GM12873 (cell line): ENCODE data around the gene ASCC3.

Experiments
- TF ChIP-seq, protein P1 (sequence below): IDR thresholded peaks from 2 replicates; pipeline ENCODE4 v1.5.1; 2012; ENCODE audit warnings: low read depth, mild to moderate bottlenecking, moderate library complexity, low read length, control low read depth; ENCODE audit not compliant: insufficient read depth; ENCODE audit errors: missing control alignments

The ASCC3 gene

DNA sequence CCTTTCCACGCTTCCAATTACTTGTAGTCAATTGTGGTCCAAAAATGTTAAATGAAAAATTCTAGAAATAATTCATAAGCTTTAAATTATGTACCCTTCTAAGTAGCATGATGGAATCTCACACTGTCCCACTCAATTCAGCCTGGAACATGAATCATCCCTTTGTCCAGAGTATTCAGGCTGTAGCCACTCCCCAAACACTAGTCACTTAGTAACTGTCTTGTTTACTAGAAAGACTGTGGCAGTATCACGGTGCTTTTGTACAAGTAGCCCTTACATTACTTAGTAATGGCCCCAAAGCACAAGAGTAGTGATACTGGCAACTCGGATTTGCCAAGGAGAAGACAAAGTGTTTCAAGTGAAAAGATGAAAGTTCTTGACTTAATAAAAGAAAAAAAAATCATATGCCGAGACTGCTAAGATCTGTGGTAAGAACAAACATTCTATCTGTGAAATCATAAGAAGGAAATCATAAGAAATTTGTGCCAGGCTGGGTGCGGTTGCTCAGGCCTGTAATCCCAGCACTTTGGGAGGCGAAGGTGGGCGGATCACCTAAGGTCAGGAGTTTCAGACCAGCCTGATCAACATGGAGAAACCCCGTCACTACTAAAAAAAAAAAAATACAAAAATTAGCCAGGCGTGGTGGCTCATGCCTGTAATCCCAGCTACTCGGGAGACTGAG is 247.9 kb downstream of the ASCC3 start:
- TF ChIP-seq, protein P1, sequence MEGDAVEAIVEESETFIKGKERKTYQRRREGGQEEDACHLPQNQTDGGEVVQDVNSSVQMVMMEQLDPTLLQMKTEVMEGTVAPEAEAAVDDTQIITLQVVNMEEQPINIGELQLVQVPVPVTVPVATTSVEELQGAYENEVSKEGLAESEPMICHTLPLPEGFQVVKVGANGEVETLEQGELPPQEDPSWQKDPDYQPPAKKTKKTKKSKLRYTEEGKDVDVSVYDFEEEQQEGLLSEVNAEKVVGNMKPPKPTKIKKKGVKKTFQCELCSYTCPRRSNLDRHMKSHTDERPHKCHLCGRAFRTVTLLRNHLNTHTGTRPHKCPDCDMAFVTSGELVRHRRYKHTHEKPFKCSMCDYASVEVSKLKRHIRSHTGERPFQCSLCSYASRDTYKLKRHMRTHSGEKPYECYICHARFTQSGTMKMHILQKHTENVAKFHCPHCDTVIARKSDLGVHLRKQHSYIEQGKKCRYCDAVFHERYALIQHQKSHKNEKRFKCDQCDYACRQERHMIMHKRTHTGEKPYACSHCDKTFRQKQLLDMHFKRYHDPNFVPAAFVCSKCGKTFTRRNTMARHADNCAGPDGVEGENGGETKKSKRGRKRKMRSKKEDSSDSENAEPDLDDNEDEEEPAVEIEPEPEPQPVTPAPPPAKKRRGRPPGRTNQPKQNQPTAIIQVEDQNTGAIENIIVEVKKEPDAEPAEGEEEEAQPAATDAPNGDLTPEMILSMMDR = no peak

DNA sequence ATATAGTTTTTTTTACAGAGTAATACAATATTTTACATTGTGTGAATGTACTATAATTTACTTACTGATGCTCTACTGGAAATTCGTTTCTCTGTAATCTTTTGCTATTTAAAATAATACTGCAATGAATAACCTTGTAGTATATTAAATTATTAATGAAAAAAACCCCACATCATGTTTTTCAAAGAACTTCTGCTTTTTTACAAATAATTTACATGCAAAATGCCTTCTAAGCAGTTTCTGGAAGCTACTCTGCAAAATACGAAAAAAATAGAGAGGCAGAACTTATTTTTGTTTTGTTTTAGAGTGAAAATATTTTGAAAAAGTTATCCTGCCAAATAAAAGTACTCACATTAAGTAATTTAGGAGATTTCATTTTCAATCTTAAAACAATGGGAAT is 250.6 kb downstream of the ASCC3 start:
- TF ChIP-seq, protein P1 = no peak

DNA sequence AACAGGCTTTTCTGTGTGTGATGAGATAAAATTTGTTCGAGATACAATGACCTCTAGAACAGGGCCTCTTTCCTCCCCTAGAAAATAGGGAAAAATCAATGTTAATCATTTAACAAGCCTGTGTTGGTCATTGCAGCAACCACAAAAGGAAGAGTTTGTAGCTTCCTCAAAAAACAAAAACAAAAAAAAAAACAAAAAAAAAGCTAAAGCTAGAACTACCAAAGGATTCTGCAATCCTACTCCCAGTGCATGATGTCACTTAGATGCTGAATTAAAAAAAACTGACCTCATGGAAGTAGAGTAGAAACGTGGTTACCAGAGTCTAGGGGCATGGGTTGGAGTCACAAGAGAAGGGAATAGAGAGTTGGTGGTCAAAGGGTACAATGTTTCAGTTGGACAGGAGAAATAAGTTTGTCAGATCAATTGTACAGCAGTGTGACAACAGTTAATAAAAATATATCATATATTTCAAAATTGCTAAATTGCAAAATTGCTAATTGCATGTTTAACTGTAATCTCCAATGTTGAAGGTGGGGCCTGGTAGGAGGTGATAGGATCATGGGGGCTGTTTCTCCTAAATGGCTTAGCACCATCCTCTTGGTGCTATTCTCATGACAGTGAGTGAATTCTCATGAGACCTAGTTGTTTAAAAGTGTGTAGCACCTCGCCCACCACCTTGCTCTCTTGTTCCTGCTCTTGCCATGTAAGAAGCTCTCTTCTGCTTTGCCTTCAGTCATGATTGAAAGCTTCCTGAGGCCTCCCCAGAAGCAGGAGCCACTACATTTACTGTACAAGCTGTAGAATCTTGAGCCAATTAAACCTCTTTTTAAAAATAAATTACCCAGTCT is 253.0 kb downstream of the ASCC3 start:
- TF ChIP-seq, protein P1 = no peak

DNA sequence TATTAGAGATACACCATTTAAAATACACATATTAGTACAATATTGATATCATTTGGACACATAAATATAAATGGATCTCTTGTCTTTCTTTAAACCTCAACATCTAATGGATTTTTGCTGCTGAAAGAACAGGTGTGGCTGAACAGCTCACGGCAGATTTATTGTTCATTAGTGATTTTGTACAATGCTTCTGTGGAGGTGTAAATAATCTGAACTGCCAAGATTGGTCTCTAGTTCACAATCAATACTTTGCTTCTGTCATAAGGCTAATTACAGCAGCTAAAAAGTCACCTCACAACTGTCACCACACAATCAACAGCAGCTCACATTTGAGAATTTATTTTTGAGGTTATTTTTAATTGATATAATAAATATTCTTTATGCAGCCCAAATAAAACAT is 254.4 kb downstream of the ASCC3 start:
- TF ChIP-seq, protein P1 = no peak

DNA sequence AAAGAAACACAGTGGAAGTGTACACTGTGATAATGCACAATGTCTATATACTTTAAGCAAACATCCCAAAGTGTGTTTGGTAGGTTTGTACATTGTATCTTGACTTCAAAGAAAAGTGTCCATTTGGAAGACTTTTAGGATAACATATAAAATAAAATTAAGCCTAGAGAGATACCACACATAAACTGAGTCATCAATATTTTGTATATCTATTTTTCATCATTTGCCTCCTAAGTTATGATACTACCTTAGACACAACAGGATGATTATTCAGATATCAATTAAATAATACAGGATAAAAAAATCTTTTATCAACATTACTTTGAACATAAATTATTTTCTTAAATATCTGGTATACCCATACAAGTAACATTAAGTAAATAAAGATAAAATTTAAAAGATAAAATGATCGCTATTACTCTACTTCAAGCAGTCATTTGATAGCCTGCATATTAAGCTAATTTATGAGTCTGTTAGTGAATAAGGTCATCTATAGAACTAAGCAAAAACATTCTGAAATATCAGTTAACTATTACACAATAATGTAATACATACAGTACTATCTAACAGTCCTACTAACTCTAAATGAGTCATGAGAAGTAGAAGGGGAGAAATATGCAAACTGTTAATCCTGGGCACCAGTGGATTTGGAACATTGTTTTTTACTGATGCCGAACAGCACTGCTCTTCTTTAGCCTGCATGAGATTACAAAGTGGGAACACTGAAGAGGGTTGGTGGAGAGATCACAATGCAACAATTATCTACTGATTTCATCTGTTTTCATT is 258.0 kb downstream of the ASCC3 start:
- TF ChIP-seq, protein P1 = no peak

DNA sequence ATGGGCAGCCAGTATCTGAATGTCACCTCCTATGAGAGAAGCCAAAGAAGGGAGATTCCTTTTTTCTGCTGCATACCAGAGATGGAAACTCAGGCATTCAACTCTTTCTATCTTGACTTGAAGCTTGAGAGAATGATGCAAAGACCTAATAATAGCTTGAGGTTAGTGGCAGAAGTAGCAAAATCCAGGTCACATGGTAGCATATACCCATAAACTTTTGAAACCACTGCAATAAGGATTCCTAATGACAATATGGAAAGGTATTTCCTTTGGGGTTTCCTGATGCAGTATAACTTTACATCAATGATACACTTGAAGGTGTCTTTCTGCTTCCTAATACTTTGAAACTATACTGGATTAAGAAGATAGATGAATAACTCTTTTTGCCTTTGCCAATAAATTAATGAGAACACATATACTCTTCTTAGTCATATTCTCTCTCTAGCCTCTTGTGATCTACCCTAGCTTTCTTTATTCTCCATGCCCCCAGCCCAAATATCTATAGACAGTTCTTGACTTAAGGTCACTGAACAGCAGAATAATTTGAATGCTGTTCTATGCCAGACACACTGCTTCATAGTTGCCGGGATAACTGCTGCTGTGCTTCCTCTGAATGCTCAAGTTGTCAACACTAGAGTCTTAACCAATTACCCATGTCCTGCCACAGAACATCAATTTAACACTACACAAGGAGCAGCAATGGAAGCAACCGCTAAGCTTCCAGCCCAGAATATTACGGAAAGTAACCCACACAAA is 260.9 kb downstream of the ASCC3 start:
- TF ChIP-seq, protein P1 = no peak
